NCI-H1092 treated with DMSO at 0.1 percent for 48 hours (cell line): Measurements from ENCODE around the gene NUP98.
"Not testable (repeated sequence)": the region's sequence is repeated elsewhere in the genome, so short reads cannot be mapped to it uniquely, and the experiment has no call there.

Experiments used
- DNase-seq: peaks from one replicate; lab custom pipeline; 2025; lab: John Stamatoyannopoulos, UW

Gene NUP98

DNA sequence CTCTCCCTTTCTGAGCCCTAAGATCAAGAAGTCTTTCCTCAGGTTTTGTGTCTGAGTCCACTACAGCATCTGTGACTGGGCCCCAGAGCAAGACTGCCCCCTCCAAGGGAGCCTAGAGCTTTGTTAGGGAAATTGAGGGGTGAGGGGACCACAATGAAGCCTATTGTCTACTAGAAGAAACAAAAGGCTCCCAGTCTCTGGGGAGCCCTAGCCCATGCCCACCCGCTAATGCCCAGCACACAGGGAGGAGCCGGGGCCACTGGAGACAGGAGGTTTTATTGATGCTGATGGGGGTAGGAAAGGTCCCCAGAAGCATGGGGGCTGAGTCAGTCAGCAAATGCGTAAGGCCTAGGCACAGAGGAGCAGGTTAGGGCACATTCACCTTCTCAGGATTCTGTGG is 29.4 kb upstream of the NUP98 start:
- DNase-seq, result no peak

DNA sequence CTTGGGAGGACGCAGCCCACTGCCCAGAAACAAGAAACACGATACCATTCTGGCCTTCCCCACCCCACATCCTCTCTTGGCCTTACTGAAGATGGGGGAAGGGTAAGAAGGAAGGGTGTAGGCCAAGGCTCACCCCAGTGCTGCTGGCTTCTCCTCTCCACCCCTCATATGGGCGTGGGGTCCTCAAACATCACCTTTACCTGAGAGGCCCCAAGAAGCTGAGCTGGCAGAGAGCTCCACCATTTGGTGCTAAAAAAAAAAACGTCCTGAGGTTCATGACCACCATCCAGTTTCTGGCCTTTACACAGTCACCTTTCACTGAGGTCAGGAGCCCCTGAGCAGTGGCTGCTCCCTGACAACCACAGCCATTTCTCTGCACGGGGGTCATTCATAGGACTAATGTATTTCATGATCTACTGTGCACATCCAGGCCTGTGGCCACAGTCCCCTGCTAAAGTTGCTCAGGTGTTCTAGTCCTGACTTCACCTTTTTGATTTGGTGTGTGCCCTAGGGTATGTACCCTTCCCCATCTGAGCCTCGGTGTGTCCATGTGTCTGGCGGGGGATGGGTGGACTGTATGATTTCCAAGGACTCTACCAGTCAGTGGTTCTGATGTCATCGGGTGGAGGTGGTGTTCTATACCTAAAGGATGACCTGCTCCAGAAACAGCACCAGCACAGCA is 28.3 kb upstream of the NUP98 start:
- DNase-seq, result no peak

DNA sequence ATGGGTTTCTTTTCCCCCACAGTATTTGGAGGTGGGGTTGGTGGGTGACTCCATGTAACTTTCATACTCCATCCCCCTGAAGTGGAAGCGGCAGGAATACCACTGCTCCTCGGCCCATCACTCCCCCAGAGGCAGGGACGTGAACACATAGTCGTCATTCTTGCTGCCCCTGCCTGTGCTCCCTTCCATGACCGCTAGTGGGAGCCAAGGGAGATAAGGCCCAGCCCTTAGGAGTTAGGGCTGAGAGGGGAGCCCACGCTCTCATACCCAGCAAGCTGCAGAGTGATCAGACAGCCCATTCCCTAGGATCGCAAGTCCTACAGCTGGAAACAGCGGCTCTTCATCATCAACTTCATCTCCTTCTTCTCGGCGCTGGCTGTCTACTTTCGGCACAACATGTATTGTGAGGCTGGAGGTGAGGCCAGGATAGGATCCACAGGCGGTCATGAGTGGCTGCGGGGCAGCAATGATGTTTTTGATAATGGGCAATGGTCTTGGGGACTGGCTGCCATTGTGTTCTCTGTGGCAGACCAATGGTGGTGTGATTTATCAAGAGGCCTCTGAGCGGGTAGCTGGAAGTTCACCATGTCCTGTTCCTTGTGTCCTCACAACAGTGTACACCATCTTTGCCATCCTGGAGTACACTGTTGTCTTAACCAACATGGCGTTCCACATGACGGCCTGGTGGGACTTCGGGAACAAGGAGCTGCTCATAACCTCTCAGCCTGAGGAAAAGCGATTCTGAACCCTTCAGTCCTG is 27.5 kb upstream of the NUP98 start:
- no peak for DNase-seq

DNA sequence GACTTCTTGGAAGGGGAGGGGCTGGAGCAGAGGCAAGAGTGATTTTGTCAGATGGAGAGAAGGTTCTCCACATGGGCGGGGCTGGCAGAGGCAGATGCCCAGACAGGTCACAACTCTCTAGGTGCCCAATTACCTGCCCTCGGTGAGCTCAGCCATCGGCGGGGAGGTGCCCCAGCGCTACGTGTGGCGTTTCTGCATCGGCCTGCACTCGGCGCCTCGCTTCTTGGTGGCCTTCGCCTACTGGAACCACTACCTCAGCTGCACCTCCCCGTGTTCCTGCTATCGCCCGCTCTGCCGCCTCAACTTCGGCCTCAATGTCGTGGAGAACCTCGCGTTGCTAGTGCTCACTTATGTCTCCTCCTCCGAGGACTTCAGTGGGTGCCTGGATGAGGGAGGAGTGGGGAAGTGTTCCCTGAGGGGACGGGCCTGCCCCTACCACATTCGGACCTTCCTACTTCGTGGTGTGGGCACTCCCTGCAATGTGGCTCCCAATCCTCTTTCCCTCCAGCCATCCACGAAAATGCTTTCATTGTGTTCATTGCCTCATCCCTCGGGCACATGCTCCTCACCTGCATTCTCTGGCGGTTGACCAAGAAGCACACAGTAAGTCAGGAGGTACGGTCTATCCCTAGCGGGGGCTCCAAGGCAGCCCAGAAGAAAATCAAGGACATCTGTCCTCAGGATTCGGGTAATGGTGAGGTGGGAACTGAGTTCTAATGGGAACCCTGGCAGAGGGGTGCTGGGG is 26.6 kb upstream of the NUP98 start:
- no peak for DNase-seq

DNA sequence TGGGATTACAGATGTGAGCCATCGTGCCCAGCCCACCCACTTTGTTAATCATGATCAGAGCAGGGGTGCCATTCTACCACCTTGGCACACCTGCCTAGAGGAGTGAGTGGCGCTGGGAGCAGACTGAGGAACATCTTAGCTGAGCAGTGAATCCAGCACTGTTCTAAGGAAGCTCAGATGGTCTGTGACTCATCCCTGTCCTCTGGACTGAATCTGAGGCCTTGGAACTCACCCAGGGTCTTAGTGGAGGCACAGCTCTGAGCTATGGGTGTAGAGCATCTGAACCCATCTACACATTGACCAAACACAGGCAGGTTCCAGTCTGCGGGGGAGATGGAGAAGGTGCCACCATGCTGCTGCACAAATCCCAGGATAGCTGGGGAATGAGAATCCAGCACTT is 25.9 kb upstream of the NUP98 start:
- no peak for DNase-seq

DNA sequence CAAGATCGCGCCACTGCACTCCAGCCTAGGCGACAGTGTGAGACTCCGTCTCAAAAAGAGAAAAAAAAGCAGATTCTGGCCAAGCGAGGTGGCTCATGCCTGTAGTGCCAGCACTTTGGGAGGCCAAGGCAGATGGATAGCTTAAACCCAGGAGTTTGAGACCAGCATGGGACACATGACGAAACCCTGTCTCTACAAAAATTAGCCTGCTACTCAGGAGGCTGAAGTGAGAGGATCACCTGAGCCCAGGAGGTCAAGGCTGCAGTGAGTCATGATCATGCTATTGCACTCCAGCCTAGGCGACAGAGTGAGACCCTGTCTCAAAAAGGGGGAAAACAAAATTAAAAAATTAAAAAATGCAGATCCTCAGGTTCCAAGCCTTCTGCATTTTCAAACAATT is 25.0 kb upstream of the NUP98 start:
- no peak for DNase-seq

DNA sequence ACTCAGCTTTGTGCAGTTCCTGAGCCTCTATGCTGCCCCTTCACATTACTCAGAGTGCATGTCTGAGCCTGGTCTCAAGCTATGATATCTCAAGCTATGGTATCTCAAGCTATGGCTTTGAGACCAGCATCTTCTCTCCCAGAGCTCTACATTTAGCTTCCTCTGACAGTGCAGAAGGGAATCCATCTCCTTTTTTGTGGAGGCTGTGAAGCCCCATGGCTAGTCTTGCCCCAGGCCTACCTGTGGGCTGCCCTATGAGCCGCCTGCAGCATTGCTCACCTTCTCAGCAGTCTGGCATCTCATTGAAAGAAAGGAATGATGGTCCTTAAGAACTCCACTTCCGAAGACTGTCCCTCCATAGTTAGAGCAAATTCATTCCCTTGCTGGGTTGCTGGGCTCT is 23.6 kb upstream of the NUP98 start:
- no peak for DNase-seq

DNA sequence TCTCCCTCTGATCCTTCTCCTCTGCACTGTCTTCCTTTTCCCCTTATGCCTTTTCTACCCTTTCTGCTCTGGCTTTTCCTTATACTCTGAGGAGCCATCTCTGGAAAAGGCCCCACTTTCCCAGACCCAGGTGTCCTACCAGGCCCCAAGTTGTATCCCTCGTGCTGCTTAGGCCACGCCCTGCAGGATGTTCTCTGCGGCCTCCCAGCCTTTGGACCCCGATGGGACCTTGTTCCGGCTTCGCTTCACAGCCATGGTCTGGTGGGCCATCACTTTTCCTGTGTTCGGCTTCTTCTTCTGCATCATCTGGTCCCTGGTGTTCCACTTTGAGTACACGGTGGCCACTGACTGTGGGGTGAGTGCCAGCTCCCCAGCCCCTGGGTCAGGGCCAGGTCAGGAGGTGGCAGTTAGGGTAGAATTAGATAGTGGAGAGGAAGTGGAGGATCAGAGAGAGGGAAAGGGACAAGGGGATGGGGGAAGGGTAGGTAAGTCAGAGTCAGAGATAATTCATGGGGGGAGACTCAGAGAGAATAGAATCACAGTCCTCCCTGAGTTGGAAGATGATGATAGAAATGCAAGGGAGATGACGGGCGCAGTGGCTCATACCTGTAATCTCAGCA is 19.9 kb upstream of the NUP98 start:
- DNase-seq, result no peak

DNA sequence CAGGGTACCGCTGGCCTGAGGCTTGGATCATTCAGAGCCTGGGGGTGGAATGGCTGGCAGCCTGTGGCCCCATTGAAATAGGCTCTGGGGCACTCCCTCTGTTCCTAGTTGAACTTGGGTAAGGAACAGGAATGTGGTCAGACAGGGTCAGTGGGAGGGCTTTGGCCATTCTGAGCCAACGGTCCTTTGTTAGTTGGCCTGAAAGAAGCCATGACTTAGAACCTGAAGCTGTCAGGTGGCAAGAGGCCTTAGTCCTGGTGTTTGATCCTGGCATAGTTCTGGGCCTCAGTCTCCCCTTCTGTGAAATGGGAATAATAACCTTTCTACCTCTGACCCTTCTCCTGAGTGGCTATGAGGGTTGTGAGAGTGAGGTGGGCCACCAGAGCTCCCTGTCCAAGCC is 19.3 kb upstream of the NUP98 start:
- DNase-seq, result no peak

DNA sequence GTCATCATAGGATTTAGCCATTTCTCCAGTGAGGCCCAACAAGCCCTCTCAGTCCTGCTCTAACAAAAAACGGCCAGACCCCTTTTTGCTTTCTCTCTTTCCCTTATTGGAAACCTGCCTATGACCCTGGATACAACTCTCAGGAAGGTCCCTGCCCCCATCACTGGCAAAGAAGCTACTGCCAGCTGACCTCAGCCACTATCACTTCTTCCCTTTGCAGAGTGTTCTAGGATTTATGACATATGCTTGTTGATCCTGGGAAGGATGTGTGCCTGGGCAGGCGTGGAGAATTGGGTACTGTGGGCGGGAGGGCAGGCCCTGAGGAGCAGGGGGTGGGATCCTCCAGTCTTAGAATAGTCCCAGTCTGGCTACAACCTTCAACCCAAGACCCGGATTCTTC is 18.5 kb upstream of the NUP98 start:
- no peak for DNase-seq

DNA sequence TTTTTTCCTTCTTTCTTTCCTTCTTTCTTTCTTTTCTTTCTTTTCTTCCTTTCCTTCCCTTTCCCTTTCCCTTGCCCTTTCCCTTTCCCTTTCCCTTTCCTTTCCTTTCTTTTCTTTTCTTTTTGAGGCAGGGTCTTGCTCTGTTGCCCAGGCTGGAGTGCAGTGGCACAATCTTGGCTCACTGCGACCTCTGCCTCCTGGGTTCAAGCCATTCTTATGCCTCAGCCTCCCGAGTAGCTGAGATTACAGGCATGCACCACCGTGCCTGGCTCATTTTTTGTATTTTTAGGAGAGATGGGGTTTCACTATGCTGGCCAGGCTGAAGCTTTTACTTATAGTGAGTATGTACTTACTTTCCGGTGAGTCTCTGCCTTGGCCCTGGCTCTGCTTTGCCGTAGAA is 17.5 kb upstream of the NUP98 start:
- not testable (repeated sequence) for DNase-seq

DNA sequence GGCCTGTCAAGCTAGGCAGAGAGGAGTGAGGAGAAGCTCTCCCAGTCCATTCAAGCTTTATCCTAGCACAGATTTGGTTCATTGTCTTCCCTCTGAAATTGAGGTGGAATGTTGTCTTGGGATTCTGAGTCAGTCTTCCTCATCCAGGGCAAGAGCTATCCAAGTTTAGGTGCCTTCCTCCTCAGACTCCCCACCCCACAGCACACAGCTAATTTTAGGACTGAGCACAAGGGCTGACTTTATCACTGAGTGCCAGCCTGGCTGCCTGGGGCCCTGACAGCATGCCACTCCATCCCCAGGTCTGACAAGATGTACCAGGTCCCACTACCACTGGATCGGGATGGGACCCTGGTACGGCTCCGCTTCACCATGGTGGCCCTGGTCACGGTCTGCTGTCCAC is 13.6 kb upstream of the NUP98 start:
- no peak for DNase-seq

DNA sequence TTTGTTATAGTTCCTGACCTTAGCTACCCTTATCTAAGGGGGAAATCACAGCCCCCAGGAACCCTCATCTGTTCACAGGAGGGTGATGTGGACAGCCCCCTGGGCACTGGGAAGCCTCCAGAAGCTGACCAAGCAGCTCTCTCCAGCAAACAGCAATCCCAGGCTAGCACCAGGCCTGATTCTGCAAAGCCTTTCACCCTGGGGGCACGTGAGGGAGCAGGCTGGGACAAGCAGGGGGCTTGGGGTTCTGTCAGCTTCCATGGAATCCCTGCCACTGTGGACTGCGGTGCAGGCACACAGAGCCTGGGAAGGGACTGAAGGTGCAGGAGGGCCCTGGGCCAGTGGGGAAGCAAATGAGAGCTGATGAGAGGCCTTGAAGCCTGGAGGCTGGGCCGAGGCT is 13.1 kb upstream of the NUP98 start:
- DNase-seq, result no peak

DNA sequence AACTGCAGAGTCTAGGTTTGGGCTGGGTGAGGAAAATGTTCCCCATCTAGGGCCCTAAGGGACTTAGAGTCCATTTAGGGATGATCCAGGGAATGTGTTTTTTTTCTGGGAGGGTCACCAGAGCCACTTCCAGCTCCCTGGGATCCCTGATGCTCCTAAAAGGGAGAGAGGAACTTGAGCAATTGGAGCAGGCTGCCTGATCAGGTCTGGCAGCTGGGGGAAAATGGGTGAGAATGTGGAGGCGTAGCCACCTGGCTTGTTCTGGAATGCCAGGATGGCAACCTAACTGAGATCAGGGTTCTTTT is 12.2 kb upstream of the NUP98 start:
- no peak for DNase-seq

DNA sequence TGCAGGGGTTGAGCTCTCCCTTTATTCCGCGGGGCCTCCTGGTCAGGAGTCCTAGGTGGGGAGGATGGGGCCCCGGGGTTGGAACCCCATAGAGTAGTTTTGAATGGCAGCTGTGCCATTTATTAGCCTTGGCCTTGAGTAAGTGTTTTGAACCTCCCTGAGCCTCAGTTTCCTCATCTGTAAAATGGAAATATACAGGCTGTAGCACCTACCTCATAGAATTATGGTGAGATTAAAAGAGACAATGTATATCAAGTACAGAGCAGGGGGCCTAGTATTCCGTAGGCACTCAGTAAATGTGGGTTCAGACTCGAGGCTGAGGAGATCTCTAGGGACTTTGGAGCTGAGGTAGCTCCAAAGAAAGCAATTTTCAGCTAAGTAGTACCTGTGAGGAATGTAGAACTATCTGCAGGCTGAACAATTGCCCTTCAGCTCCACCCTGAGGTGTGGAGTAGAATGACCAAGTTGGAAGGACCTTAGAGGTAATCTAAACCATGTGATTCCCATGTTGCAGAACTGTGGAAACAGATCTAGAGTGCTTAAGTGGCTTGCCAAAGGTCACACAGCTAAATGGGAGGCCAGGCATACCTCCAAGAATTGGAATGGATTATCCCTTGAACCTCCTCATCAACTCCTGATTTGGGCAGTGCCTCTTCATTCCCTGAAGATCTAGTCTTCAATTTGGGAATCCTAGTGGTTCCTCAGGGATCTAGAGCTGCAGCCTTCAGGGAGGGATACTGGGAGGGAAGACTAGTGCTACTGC is 11.7 kb upstream of the NUP98 start:
- no peak for DNase-seq

DNA sequence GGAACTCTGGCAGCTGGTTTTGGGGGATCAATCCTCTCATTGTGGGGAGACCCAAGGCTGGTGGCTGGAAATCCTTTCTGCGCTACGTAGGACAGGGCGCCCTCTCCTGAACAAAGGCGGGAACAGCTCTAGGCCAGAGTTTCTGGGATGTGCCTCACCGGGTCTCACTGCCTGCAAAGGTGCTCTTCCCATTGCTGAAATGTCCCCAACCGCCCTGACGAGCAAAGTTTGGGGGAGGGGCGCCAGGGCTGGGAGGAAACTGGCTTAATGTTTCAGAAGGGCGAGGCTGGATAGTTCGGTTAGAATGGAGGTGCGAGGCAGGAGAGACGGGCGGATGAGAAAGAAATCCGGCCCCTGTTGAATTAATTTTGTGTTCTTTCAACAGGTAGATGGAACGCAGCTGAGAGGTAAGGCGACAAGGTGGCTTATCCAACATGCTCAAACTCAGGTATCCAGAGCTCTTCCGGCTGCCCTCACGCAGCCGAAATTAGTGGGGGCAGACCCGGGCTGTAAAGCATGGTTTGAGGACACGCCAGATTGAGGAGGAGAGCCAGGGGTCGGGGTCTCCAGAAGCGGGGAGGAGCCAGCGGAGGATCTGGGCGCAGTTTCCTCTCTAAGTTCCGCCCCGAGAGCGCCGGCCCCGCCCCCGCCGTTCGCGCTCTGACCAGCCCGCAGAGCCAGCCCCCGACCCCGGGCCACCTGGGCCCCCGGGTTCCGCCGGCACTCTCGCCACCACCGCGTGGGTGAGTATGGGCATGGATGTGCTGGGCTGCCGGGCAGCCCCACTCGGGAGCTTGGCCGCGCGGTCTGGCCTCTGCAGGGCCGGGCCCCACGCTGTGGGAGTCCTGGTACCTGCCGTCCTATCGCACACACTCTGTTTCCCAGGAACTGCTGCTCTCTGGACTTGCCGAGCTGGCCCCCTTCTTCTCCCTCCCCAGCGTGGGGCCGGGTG is 10.8 kb upstream of the NUP98 start, which contains the start of gene PGAP2:
TSS of gene PGAP2 (plus strand) at position 652 of the 952 bp plus-strand sequence. CDS start 2,700 bp downstream, outside the sequence.
- peak; percentile 57 for DNase-seq

DNA sequence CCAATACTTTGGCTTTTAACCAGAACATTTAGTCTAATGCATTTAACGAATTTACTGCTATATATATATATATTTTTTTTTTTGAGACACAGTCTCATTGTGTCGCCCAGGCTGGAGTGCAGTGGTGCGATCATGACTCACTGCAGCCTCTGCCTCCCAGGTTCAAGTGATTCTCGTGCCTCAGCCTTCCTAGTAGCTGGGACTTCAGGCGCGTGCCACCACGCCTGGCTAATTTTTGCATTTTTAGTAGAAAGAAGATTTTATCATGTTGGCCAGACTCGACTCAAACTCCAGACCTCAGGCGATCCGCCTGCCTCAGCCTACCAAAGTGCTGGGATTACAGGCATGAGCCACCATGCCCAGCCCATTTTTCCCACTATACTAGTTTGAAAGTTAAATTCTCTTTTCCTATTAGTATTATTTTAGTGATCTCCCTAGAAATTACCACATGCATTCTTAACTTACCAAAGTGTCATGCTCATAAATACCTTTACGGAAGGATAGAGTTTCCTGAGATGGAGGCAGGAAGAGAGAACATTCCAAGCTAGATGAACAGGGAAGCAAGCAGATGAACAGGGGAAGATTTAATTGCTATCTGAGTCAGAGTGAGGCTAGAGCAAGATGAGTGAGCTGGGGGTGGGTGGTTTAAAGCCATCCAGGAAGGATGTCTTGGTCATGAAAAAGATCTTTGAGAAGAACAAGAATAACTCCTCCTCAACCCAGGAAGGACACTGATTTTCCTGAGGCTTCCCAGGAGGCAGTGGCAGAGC is 6.6 kb upstream of the NUP98 start:
- no peak for DNase-seq

DNA sequence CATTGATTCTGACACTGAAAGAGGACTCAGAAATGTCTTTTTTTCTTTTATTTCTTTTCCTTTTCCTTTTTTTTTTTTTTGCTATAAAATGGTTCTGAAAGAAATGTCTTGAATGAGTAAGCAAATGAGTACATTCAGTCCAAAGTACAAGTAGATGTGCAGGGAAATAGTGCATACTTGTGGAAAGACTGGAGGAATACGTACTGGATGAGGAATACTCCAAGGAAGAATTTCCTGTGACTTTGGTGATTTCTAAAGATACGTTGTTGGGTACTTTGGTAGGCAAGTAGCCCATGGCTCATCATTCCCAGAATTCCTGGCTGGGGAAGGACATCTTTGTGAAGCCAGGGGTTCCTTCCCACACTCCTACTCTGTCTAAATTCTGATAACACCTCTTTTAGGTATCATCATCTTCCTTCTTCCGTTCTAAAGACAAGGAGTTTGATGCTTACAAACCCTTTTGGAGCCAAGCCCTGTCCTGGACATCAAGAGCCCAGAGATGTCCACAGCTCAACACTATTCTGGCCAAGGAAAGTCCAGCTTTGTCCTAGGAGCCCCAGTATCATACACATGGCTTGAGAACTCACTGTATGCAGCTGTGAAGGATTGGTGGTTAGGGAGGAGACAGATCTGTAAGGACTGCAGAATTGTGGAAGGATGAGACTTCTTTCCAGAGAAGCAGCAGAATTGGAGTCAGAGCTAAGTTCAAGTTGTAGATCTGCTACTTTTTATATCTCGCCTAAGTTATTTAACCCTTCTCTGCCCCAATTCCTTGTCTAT is 4.8 kb upstream of the NUP98 start:
- DNase-seq, result no peak

DNA sequence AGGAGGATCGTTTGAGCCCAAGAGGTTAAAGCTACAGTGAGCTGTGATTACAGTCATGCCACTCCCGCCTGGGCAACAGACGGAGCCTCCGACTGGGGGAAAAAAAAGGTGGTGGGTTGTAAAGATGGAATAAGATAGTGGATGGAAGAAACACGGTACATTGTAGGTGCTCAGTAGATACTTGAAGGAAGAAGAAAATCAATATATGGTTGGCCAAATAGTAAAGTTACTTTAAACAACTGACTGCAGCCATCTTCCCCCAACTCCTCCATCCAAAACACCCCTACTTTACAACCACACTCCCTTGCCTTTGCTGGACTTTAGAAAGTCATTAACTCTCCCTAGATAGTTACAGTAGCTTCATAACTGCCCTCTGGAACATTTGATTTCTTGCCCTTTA is 2.5 kb upstream of the NUP98 start:
- no peak for DNase-seq
